ENCODE data around the gene UST.

Gene UST

GRCh38 chr6:148808786-148809304 lies 62.0 kb downstream of the UST start:
- DNase-seq: no peak

DNA sequence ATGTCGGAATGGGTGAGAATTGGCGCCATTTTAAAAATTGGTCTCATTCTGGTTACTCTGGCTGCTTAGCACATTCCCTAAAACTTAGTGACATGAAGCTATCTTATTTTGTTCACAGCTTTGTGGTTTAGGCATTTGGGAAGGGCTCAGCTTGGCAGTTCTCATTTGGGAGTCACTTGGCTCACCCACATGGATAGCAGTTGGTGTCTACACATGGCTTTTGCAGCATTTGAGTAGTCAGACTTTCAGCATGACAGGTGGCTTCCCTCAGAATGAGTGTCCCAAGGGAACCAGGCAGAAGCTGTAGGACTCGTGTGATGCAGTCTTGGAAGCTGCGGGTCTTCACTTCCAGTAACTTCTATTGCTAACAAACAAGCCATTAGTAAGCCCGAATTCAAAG lies 64.6 kb downstream of the UST start:
- no peak for DNase-seq

DNA sequence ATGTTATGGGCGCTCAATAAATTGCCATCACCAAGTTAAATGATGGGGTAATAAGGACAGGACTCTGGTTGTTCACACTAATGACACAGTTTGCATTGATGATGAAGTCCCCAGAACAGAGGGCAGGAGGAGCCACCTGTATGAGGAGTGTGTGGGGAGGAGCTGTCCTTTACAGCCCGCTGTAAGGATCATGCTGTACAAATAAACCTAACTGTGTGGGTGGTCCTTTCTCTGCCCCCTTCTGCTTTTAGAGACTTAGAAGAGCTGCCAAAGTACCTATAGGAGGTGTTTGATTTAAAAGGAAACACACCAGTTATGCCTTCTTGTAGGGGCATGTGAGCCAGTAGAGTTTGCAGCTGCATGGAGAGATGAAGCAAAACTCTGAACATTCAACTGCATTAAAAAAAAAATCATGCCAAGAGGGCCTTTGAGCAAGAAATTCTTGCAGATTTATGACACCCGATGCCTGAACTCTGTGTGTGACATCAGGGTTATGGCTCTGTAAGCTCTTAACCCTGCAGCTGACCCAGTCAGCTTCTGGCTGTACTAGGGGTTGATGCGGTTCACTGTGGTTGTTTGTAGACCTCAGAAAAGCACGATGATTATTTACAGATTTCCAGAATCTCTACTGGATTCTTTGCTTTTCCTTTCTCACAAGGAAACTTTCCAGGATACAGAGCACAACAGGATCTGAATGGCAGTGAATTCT lies 67.4 kb downstream of the UST start:
- no peak for DNase-seq

DNA sequence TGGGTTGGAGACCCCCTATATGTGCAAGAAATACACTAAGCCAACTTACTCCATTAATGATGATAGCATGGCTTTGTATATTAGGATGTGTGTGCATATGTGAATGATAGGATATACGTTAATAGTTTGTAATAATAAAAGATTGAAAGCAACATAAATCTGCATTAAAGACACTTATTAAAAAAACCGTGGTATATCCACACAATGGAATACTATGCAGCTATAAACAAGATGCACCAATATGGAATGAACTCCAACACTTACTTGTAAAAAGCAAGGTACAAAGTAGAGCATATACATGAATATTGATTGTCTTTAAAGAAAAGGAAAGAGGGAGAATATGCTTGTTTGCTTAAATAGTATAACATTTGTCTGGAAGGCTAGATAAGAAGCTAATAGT lies 68.0 kb downstream of the UST start:
- DNase-seq: no peak

- DNase-seq: no peak
Observed at GRCh38 chr6:148816117-148816516, 69.3 kb downstream of the UST start.

DNA sequence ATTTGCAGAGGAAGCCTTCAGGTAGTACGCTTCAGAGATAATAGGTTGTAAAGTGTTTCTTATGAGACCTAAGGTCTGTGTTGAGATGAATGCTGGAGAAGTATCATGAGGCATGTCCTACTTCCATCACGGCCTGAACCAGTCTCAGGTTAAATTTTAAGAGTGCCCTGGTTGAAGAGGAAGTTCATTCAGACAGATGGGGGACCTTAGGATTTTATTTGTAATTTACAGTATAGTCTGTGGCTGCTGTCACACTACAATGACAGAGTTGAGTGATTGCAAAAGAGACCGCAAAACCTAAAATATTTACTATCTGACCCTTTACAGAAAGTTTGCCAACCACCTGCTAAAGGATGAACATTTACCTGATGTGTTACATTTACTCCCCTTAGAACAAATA lies 70.9 kb downstream of the UST start:
- no peak for DNase-seq

DNA sequence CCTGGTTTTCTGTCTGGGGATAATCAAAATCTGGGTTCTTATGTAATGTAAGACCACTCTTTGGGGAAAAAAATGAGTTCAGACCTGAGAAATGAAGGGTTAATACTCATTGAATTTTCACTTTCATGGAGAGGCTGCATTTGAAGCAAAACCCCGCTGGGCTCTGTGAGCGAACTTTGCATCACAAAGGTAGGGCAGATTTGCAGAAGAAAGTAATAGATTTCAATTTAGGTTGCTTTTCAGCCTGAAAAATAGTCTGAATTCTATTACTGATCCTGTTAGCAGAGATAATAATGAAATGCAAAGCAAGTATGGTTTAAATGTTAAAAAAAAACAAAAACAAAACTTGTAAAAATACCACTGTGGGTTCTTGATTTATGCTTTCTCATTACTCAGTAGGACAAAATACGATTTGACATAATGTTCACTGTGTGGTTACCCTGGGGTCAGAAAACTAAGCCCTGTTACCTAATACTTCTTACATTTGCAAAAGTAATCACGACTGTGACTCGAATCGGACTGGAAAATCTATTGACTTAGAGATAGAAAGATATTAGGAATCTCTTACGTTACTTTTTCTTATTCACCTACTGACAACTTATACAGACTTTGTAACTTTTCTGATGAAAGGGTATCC lies 72.2 kb downstream of the UST start:
- no peak for DNase-seq

DNA sequence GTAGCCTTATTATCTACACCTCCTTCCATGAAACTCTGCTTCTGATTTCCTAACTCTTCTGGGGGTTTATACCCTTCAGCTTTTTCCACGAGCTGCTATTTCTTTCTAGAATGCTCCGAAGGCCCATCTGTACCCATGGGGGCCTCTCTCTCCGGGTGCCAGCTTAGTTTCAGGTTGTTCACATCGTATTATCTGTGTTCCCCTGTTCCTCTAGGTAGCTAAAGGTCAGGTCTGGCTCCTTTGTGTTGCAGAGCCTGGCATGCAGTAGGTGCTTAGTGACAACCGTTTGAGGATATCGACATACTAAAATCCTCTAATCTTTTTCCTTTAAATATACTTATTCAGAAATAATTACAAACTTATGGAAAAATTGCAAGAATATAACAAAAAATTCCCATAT lies 73.0 kb downstream of the UST start:
- DNase-seq: no peak

- no peak for DNase-seq
Observed at GRCh38 chr6:148822819-148823218, 76.0 kb downstream of the UST start.

GRCh38 chr6:148824291-148824690 lies 77.5 kb downstream of the UST start:
- no peak for DNase-seq

- no peak for DNase-seq
Observed at GRCh38 chr6:148824960-148825359, 78.1 kb downstream of the UST start.

- DNase-seq: no peak
Observed at GRCh38 chr6:148825492-148825891, 78.7 kb downstream of the UST start.

DNA sequence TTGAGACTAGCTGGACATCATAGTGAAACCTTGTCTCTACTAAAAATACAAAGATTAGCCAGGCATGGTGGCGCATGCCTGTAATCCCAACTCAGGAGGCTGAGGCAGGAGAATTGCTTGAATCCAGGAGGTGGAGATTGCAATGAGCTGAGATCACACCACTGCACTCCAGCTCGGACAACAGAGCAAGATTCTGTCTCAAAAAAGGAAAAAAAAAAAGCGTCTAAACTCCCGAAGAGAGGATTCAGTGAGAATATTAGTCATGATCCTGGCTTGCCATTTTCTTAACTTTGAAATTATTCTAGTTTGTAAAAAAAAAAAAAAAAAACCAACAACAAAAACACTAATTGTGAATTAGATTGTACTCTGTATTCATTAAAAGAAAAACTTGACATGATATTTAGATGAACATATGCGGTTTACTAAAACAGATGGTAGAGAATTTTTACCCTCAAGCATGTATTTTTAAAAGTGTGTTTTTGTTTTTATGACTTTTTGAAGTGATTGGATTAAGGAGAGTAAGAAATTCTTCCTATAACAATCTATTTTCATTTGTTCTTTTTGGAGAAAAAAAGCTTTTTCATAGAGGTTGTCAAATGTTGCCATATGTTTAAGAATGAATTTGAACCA lies 80.7 kb downstream of the UST start:
- DNase-seq: no peak

DNA sequence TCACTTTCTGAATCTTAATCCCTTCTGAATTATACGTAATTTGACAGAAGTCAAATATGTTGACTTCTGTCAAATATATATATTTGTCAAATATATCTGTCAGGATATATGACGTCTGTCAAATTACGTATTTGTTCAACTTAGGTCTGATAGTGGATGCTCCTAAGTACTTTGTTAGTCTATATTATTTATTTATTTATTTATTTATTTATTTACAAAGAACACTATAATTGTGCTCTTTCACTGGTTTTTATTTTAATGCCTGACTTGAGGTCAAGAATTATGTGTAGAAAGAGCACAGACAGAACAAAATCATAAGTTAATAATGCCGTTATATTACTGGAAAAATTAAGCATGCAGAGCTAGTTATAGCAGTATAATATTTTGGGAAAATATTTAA lies 81.2 kb downstream of the UST start:
- DNase-seq: no peak

DNA sequence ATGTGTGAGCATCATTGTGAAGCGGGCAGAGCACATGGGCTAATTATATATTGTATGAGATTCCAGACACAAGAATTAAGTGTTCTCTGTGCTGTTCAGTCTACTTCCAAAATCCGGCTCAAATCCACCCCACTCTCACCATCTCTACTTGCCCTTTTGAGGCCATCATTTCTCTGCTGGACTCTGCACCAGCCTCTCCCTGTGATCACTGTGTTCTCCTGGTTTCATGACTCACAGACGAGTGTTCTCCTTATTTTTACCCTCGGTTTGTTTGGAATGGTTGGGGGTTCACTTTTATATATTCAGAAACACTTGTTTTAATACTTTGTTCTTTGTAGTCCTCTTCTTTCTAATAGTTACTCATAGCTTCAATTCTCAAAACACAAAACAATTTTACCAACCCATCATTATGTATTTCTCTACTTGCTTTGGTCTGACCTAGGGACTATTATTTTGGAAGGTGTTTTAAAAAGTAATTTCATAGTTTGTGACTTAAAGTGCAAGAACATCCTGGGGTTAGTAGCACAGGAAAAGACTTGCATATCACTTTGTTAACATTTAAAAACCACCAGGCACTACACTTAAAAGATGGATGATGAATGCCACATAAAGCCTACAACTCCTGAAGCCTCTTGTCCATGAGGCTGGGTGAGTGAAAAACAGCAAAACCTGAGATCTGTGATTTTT lies 82.7 kb downstream of the UST start:
- no peak for DNase-seq

DNA sequence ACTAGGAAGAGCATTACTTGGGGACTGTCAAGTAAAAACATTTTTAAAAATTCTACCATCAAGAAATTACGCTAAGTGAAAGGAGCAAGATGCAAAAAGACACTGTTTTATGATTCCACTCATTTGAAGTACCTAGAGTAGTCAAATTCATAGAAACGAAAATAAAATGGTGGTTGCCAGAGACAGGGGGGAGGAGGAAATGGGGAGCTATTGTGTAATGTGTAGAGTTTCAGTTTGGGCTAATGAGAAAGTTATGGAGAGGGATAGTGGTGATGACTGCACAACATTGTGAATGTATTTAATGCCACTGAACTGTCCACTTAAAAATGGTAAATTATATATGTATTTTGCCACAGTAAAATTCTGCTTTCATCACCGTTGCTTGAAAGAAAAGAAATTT lies 83.8 kb downstream of the UST start:
- no peak for DNase-seq

DNA sequence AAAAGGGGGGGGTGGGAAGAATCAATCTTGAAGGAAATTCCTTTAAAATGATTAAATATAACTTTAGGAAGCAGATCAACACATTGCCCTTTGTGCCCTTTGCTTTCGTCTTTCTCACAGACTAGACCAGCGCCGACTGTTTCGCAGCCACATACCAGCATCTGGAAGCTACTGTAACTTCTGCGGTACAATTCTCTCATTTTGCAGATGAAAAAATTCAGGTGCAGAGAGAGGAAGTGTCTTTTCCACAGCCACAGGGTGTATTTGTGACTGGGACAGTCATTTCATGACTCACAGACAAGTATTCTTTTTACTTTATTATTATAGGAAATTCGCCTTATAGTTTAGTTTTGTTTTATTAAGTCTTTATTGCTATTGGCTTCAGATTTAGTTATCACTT lies 84.2 kb downstream of the UST start:
- no peak for DNase-seq

DNA sequence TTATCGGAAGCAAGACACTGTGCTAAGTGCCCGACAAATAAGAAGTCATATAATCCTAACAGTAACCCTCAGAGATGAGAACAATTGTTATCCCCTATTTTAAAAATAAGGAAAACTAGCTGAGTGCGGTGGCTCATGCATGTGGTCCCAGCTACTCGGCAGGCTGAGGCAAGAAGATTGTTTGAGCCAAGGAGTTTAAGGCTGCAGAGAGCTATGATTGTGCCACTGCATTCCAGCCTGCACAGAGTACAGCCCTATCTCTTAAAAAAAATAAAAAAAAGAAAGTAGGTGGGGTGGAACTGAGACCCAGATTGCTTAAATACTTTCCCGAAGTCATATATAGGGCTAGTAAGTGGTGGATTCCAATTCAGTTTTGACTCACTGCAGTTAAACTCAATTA lies 84.7 kb downstream of the UST start:
- DNase-seq: no peak

DNA sequence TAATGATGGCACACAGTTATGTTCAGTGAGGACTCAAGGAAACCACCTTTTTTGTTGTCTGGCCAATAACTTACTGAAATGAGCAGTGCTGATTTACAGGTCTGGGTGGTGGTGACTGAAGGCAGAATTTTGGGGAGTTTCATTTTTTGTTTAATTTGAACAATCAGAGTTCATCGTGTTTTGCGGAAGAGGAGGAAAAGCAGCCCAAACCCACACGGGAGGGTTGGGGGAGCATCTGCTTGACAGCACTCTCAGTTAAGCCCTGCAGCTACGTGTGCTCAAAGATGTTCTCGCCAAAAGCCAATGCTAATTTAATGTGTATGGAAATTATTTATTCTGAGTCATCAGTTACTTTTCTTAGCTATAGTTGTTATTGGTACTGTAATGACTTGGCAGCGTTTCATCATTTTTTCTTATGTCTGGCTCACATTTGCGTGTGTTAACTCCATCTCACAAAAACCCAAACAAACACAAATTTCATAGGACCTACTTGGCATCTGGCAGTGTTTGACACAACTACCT lies 89.2 kb downstream of the UST start:
- DNase-seq: no peak

DNA sequence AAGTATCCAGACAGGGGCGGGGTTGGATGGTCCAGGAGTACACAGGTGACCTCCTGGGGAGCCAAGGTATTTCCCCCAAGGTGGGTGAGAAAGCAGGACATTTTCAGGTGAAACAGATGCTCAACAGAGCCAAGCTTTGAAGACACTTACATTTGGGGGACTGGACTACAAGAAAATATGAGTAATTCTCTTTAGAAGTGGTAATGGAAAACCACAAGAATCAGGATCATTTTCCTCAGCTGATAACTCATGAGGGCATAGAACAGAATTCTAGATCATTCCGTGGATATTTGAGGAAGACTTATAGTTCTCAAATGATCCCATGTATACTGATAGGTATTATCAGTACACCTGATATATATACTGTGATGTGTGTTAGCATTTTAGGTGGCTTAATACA lies 89.9 kb downstream of the UST start:
- DNase-seq: no peak

DNA sequence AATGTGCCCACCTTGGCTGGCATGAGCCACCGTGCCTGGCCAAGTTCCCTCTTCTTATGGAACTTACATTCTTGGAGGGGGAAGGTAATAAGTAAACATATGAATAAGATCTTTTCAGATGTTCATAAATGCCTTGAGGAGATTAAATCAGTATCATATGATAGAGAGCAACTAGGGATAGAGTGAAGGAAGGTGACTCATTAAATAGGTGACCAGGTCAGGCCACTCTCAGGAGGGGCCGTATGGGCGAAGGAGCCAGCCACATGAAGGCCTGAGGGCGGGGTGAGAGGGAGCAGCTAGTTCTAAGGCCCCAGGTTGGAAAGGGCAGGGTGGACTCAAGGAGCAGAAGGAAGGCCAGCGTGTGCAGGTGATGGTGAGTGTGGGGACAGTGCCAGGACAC lies 91.1 kb downstream of the UST start:
- DNase-seq: no peak

DNA sequence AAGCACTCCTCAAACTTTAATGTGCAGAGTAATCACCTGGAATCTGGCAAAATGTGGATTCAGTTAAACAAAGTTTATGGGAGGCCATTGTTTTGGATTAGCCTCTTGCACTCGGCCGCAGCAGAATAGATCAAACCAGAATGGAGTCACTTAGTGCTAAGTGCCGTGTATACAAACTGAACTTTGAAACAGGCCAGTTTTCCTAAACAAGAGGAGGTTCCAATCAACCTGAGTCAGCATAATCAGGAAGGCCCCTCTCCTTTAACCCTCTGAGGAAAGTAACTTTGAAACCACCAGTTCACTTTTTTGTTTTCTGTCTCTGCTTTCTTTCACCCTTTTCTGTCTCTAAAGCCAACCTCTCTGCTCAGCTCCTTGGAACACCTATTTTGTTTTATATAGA lies 92.2 kb downstream of the UST start:
- DNase-seq: no peak

DNA sequence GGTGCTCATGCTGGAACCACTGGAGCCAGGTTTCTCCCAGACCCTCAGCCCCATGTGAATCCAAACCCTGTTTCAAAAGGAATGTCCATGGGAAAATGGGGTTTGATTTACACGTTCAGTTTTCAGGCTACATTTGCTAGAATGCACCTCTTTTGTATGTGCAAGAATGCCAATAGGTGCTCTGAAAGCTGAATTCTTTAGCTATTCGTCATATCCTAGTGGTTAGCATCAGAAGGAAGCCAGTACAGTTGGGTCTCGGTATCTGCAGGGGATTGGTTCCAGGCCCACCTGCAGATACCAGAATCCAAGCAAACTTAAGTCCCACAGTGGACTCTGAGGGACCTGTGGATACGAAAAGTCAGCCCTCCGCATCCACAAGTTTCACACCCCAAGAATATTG lies 93.4 kb downstream of the UST start:
- no peak for DNase-seq

Data from COR-L47 (cell line).